Gastroesophageal sphincter (tissue), 3 donors: ENCODE data around the gene TPPP.

Source experiments
- EP300 ChIP-seq: sonication (generic); formaldehyde crosslinking; IDR thresholded peaks from one replicate; pipeline ENCODE4 v1.6.1; 2017; ENCODE audit warnings: antibody characterized with exemption, mild to moderate bottlenecking
- POLR2A ChIP-seq, 2 donors: fragments of 450-650 bp; IDR thresholded peaks; one replicate each; pipeline ENCODE4 v1.6.1; 2017; ENCODE audit warnings: antibody characterized with exemption in 2 of 2, mild to moderate bottlenecking in 2 of 2, moderate library complexity in 1 of 2
- POLR2AphosphoS5 ChIP-seq: sonication (generic); formaldehyde crosslinking; IDR thresholded peaks from one replicate; pipeline ENCODE4 v1.6.1; 2017; ENCODE audit warnings: antibody characterized with exemption
- TF ChIP-seq, protein P1 (sequence below), 4 experiments: fragments of 200-600 bp in 2 of 4; fragments of 450-650 bp in 2 of 4; sonication (generic) in 1 of 4; IDR thresholded peaks; one replicate each; pipeline ENCODE4 v1.5.1; 2017 to 2019; ENCODE audit warnings: antibody characterized with exemption in 4 of 4, mild to moderate bottlenecking in 2 of 4, moderate library complexity in 2 of 4

DNA sequence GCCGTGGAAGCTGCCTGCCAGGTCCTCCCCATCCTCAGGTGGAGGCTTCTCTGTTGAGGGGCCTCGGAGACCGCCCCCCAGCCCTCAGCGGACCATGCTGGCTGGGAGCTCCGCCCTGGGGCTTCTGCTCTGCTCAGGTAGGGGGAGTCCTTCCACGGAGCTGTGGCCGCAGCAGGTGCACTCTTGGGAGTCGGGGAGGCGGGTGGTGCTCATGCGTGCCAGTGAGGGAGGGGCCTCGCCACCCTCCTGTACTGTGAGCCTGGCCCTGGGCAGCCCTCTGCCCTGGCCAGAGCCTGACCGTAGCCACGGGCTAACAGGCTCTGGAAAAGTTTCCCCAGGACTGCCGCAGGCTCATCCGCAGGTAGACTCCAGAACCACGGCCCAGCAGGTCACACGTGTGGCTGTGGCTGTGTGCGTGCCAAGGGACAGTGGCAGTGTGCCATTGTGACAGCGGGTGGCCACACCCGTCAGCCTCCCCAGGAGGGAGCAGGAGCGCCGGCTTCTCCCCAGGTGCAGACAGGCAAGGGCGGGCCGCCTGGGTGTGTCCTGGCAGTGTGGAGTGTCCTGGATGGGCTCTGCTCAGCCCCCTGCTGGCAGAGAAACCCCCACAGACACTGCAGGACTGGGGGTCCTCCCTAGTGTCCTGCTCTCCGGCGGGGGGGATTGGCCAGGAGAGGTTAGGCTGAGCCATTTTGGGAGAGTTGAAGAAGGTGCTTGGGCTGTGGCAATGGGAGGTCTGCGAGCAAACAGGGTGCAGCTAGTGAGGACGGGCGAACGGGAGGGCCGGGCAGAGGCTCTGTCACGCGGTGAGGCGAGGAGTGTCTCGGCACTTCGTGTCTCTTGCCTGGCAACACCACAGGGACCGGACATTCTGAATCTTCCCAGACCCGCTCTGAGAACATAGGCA lies 29.5 kb downstream of the TPPP start:
- TF ChIP-seq, protein P1, sequence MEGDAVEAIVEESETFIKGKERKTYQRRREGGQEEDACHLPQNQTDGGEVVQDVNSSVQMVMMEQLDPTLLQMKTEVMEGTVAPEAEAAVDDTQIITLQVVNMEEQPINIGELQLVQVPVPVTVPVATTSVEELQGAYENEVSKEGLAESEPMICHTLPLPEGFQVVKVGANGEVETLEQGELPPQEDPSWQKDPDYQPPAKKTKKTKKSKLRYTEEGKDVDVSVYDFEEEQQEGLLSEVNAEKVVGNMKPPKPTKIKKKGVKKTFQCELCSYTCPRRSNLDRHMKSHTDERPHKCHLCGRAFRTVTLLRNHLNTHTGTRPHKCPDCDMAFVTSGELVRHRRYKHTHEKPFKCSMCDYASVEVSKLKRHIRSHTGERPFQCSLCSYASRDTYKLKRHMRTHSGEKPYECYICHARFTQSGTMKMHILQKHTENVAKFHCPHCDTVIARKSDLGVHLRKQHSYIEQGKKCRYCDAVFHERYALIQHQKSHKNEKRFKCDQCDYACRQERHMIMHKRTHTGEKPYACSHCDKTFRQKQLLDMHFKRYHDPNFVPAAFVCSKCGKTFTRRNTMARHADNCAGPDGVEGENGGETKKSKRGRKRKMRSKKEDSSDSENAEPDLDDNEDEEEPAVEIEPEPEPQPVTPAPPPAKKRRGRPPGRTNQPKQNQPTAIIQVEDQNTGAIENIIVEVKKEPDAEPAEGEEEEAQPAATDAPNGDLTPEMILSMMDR (IDR thresholded peaks at IDR 0.05): no peak
- TF ChIP-seq POLR2A (IDR thresholded peaks at IDR 0.05) (no peak), EP300 (no peak), POLR2AphosphoS5 (no peak)
